HG03457 (cell line): ENCODE measurements around the gene NLRC3.
"Not testable (repeated sequence)": the region's sequence is repeated elsewhere in the genome, so short reads cannot be mapped to it uniquely, and the experiment has no call there.

Source experiments
- ATAC-seq: cut with Tn5 transposase; IDR thresholded peaks from one replicate; pipeline ENCODE4 v1.9.1; 2021; ENCODE audit warnings: moderate number of reproducible peaks; ENCODE audit not compliant: unreplicated experiment

The NLRC3 gene, protein sequence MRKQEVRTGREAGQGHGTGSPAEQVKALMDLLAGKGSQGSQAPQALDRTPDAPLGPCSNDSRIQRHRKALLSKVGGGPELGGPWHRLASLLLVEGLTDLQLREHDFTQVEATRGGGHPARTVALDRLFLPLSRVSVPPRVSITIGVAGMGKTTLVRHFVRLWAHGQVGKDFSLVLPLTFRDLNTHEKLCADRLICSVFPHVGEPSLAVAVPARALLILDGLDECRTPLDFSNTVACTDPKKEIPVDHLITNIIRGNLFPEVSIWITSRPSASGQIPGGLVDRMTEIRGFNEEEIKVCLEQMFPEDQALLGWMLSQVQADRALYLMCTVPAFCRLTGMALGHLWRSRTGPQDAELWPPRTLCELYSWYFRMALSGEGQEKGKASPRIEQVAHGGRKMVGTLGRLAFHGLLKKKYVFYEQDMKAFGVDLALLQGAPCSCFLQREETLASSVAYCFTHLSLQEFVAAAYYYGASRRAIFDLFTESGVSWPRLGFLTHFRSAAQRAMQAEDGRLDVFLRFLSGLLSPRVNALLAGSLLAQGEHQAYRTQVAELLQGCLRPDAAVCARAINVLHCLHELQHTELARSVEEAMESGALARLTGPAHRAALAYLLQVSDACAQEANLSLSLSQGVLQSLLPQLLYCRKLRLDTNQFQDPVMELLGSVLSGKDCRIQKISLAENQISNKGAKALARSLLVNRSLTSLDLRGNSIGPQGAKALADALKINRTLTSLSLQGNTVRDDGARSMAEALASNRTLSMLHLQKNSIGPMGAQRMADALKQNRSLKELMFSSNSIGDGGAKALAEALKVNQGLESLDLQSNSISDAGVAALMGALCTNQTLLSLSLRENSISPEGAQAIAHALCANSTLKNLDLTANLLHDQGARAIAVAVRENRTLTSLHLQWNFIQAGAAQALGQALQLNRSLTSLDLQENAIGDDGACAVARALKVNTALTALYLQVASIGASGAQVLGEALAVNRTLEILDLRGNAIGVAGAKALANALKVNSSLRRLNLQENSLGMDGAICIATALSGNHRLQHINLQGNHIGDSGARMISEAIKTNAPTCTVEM

DNA sequence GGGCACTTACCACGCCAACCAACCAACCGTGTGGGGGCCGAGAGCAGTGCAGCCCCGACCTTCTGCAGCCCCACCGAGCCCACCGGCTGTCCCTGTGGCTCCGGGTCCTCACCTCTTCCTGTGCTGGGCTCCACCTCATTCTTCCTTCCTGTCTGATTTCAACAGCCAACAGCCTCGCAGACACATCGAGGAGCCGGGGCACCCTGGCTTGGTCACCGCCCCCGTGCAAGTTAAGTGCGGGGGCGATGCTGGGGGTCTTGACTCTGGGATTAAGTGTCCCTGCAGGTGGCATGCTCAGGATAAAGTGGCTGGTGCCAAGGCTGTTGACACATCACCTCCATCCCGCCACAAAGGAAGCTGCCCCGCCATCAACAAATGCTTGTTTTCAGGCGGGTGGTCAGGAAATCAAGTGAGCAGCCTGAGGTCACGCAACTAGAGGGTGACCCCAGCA lies at the start of gene NLRC3:
NLRC3 (minus strand) TSS at position 102 of the 451 bp plus-strand sequence. CDS start 12,367 bp downstream, outside the sequence.
- no peak for ATAC-seq

DNA sequence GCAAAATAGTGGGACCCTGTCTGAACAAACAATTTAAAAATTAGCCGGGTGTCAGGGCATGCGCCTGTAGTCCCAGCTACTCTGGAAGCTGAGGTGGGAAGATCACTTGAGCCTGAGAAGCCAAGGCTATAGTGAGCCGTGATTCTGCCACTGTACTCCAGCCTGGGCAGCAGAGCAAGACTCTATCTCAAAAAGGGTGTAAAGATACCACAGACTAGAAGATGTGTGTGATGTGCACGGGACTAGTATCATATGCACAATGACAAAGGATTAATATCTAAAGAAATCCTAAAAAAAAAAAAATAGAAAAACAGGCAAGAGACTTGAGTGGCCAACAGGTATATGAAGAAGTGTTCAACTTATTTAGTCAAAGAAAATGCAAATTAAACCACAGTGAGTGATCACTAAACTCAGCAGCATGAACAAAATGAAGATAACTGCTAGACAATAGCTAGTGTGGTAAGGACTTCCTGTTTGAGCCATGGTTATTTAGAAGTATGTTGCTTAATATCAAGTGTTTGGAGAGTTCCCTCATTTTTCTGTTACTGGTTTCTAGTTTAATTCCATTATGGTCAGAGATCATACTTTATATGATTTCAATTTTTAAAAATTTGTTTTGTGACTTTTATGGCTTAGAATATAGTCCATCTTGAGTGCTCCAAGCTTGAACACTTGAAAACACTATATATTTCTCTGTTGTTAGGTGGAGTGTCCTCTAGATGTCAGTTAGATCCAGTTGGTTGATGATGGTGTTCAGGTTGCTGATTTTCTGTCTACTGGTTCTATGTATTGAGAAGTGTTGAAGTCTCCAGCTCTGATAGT lies 48.9 kb upstream of the NLRC3 start:
- ATAC-seq = no peak

- no peak for ATAC-seq
Observed at GRCh38 chr16:3625331-3625730, 48.1 kb upstream of the NLRC3 start.

DNA sequence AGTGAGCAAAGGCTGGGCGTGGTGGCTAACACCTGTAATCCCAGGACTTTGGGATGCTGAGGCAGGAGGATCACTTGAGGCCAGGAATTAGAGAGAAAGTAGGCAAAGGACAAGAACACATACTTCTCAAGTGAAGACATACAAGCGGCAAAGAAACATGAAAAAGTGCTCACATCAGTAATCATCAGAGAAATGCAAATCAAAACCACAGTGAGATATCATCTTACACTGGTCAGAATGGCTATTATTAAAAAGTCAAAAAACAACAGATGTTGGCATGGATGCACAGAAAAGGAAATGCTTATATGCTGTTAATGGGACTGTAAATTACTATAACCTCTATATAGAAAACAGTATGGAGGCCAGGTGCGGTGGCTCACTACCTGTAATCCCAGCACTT lies 46.4 kb upstream of the NLRC3 start:
- no peak for ATAC-seq

GRCh38 chr16:3618769-3619141 lies 41.6 kb upstream of the NLRC3 start:
- ATAC-seq = no peak

GRCh38 chr16:3612510-3613466 lies 35.6 kb upstream of the NLRC3 start:
- ATAC-seq = no peak

GRCh38 chr16:3611146-3611975 lies 34.2 kb upstream of the NLRC3 start, which contains the start of gene SLX4:
Gene SLX4, minus strand, starts transcription at chr16:3611606. Its CDS starts 2,642 bp downstream, at chr16:3608964.
- peak; percentile 73 for ATAC-seq

- no peak for ATAC-seq
Observed at GRCh38 chr16:3610698-3611145, 33.5 kb upstream of the NLRC3 start.

GRCh38 chr16:3609895-3610697 lies 32.9 kb upstream of the NLRC3 start:
- ATAC-seq = no peak

GRCh38 chr16:3608976-3609375 lies 31.8 kb upstream of the NLRC3 start:
- not testable (repeated sequence) for ATAC-seq

DNA sequence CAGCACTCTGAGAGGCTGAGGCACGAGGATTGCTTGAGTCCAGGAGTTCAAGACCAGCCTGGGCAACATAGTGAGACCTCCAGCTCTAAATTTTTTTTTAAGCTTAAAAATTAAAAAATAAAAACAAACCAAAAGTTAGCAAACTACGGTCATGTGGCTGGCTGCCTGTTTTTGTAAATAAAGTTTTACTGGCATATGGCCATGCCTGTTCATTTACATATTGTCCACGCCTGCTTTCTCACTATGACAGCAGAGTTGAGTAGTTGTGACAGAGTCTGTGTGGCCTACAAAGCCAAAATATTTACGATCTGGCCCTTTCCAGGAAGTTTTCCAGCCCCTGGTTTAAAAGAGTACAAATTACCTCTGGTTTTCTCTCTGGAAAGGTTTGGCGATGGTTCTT lies 30.9 kb upstream of the NLRC3 start:
- ATAC-seq = no peak

DNA sequence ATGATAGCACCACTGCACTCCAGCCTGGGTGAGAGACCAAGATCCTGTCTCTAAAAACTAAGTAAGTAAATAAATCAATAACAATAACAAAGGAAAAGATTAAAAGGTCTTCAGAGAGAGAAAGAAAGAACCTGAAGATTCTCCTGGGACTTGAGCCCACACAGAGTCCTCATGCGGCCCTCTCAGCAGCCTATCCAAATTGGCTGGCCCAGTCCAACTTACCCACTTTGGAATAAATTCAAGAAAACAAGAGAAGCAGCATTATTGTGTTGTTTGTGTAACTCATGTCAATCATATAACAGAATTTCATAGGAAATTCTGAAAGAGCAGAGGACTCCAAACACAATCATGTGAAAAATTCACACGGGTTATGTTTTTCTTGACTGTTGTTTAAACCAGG lies 30.4 kb upstream of the NLRC3 start:
- ATAC-seq = no peak

- no peak for ATAC-seq
Observed at GRCh38 chr16:3607161-3607560, 30.0 kb upstream of the NLRC3 start.

DNA sequence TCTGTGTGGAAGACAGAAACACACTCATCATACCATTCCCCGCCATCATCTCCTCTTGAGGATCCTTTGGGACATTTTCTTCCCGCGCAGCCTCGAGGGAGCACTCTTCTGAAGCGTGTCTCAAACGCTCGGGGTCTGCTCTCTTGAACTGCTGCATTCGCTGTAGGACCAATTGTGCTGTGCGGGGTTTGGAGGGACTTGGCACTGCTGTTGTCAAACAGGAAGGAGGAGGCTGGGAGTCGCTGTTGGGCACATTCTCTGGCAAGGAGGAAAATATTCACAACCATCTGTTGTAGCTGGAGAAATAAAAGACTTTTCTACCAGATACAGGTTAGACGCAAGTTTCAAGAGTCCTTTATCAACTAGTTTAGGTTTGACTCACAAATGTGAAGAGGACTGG lies 29.2 kb upstream of the NLRC3 start:
- no peak for ATAC-seq

DNA sequence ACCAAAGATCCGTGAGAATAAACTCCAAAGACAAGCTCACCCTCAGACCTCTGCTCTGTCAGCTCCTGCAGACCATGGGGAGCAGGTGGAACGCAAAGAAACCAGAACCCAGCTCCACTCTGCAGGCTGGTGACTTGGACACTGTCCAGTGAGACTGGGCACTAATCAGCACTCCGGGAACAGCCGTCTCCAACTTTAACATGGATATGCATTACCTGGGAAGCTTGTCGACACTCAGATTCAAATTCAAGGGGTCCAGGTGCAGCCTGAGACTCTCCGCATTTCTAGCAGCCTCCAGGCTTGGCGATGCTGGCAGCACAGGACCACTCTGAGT lies 25.1 kb upstream of the NLRC3 start:
- ATAC-seq = no peak

GRCh38 chr16:3601614-3602319 lies 24.6 kb upstream of the NLRC3 start:
- ATAC-seq = no peak

GRCh38 chr16:3599922-3600321 lies 22.7 kb upstream of the NLRC3 start:
- no peak for ATAC-seq
